Dendritic cell treated with granulocyte-macrophage colony-stimulating factor and Interleukin-4, amounts not matched to agents 40 ng/mL and 50 ng/mL, for 4 days (primary cell): ENCODE data around the gene VSIG10.
A peak's percentile ranks its signal among the peaks of the same experiment; 100 is the strongest.

Experiments
- H3K27ac Mint-ChIP-seq: one replicate; pipeline ENCODE4 v1.8.0; 2022; ENCODE audit warnings: mild to moderate bottlenecking, mixed read lengths
- H3K27me3 Mint-ChIP-seq: one replicate; pipeline ENCODE4 v1.8.0; 2022; ENCODE audit warnings: mild to moderate bottlenecking, mixed read lengths
- H3K36me3 Mint-ChIP-seq: one replicate; pipeline ENCODE4 v1.8.0; 2022; ENCODE audit warnings: low read depth, mixed read lengths
- H3K4me1 Mint-ChIP-seq: one replicate; pipeline ENCODE4 v1.8.0; 2022; ENCODE audit warnings: low read depth, mixed read lengths
- H3K4me3 Mint-ChIP-seq: one replicate; pipeline ENCODE4 v1.8.0; 2022; ENCODE audit warnings: mild to moderate bottlenecking, moderate library complexity, mixed read lengths
- H3K9me3 Mint-ChIP-seq: one replicate; pipeline ENCODE4 v1.8.0; 2022; ENCODE audit warnings: mixed read lengths
- intact Hi-C: fragments of 100-400 bp; cut with micrococcal nuclease; formaldehyde crosslinking; loops from one replicate; pipeline ENCODE4 v1.15.0; 2022

The VSIG10 gene

DNA sequence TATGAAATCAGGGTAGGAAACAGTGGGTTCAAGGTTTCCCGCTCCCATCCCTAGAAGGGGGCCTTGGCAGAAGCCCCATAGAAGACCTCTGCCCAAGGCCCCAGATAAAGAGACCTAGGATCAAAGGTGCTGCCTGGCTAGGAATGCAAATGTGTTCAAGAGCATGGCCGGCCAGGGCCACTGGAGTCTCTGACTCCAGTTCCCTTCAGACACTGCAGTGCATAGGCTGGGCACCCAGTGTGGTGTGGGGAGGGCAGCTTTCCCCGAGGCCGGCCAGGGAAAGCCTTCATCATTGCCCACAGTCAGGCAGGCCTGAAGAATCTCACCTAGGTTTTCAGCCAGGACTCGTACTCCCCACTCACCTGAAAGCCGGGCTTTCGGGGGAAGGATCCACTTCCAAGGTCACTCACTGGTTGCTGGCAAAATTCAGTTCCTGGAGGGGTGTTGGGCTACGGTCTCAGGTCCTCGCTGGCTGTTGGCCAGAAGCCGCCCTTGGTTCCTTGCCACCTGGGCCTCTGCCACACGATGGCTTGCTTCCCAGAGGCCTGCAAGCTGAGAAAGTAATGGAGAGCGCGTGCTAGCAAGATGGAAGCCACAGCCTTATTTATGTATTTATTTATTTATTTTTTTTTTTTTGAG lies 22.4 kb upstream of the VSIG10 start:
- intact Hi-C loops: no loop called here
- no peak overlapping the region for H3K4me3 Mint-ChIP-seq

DNA sequence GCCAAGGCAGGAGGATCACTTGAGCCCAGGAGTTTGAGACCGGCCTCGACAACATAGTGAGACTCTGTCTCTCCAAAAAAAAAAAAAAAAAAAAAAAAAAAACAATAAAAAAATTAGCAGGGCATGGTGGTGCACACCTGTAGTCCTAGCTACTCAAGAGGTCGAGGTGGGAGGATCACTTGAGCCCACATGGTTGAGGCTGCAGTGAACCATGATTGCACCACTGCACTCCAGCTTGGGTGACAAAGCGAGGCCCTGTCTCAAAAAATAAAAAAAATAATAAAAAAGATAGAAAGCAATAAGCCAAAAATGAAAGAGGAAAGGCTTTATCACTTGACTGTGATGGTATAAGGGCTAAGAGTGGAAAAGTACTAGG lies 21.9 kb upstream of the VSIG10 start:
- Mint-ChIP-seq H3K4me1 (peaks cover 2% of the 10 kb centered on the region), H3K36me3 (no peaks in the 10 kb centered on the region), H3K9me3 (no peaks in the 10 kb centered on the region), H3K27me3 (no peaks in the 10 kb centered on the region), H3K4me3 (no peak overlapping the region), H3K27ac (no peak overlapping the region)
- intact Hi-C loops: no loop called here

More for the DNA sequence above, 22.4 kb upstream of the VSIG10 start:
- no peak overlapping the region for H3K27ac Mint-ChIP-seq
- H3K27me3 Mint-ChIP-seq: no peaks in the 10 kb centered on the region
- H3K36me3 Mint-ChIP-seq: no peaks in the 10 kb centered on the region
- H3K4me1 Mint-ChIP-seq: no peaks in the 10 kb centered on the region
- H3K9me3 Mint-ChIP-seq: no peaks in the 10 kb centered on the region

DNA sequence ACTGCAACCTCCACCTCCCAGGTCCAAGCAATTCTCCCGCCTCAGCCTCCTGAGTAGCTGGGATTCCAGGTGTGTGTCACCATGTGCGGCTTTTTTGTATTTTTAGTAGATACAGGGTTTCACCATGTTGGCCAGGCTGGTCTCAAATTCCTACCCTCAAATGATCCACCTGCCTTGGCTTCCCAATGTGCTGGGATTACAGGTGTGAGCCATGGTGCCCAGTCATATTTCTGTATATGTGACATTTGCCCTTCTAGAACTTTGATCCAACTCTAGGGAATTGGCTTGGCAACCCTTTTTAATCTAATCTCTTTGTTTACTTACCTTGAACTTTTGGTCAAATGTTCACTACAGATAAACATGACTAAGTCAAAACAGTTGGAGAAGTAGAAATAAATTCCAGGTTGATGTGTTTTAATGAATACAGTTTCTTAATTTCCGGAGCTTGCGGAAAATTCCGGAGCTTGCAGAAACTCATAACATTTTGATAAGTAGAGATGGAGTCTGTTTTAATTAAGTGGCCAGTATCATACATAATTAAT lies 20.6 kb upstream of the VSIG10 start:
- H3K27ac Mint-ChIP-seq: no peak overlapping the region
- no peaks in the 10 kb centered on the region for H3K36me3 Mint-ChIP-seq
- H3K27me3 Mint-ChIP-seq: no peaks in the 10 kb centered on the region
- peaks cover 7% of the 10 kb centered on the region for H3K4me1 Mint-ChIP-seq
- no peaks in the 10 kb centered on the region for H3K9me3 Mint-ChIP-seq
- no peak overlapping the region for H3K4me3 Mint-ChIP-seq
- intact Hi-C loops: no loop called here

DNA sequence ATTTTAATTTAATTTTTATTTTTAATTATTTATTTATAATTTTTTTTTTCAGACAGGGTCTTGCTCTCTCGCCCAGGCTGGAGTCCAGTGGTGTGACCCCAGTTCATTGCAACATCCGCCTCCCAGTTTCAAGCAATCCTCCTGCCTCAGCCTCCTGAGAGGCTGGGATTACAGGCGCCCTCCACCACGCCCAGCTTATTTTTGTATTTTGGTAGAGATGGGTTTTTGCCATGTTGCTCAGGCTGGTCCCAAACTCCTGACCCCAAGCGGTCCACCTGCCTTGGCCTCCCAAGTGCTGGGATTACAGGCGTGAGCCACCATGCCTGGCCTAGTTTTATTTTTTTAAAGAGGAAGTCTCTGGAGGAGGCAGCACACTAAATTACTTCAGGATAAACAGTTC lies 18.5 kb upstream of the VSIG10 start:
- H3K27ac Mint-ChIP-seq: no peak overlapping the region
- no peaks in the 10 kb centered on the region for H3K36me3 Mint-ChIP-seq
- no peaks in the 10 kb centered on the region for H3K27me3 Mint-ChIP-seq
- intact Hi-C loops: no loop called here
- no peak overlapping the region for H3K4me3 Mint-ChIP-seq
- no peaks in the 10 kb centered on the region for H3K9me3 Mint-ChIP-seq
- H3K4me1 Mint-ChIP-seq: peaks cover 7% of the 10 kb centered on the region

DNA sequence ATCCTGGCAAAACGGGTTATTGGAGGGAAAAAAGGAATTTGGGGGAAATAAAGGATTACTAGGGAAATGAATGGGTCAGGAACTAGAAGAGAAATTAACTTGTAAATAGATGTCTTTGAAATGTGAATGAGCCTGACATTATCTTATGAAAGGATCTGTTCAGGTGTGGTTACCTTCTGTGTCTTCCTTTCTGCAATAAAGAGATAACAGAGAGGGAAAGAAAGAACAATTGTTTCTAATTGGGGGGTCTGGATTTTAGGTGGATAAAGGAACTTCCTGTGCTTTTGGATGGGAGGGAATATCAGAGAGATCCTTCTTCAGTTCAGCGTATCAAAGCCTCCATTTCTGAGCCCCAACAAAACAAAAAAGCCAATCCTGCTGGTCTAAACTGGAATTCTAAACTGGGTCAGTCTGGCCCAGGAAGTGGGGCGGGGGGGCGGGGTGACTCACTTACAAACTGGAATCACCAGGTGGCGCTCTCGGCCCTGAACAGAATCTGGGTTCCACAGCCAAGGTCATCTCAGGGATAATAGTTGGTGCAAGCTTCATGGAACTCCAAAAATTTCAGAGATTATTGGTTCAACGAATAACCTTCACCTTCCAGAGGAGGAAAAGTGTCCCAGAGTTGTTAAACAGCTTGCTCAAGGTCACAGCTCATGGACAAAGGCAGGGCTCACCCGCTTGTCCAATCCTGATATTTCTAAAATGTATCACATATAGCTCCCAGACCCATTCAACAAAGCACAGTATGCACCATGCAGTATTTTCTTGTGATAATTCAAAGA lies 17.0 kb upstream of the VSIG10 start:
- intact Hi-C loops: loop anchor here (2.0 kb wide), 1 partner anchor 256 kb away; the partner anchor contains the start of gene SUDS3
- H3K4me1 Mint-ChIP-seq: peaks cover 7% of the 10 kb centered on the region
- H3K4me3 Mint-ChIP-seq: no peak overlapping the region
- no peaks in the 10 kb centered on the region for H3K27me3 Mint-ChIP-seq
- peak overlapping the region; percentile 41 for H3K27ac Mint-ChIP-seq
- H3K9me3 Mint-ChIP-seq: no peaks in the 10 kb centered on the region
- H3K36me3 Mint-ChIP-seq: no peaks in the 10 kb centered on the region

DNA sequence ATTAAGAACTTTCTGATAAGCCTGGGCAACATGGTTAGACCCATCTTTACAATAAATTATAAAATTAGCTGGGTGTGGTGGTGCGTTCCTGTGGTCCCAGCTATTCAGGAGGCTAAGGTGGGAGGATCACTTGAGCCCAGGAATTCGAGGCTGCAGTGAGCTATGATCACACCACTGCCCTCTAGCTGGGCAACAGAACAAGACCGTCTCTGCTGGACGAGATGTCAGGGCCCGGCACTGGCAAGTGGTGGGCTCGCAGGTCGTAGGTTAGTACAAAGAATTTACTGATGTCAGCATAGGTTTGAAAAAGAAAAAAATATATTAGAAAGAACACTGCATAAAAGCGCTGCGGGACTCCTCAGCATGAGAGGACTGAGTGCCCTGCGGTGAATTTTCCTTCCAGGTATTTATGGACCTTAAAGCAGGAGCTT lies 15.7 kb upstream of the VSIG10 start:
- no peaks in the 10 kb centered on the region for H3K9me3 Mint-ChIP-seq
- no peak overlapping the region for H3K4me3 Mint-ChIP-seq
- H3K27me3 Mint-ChIP-seq: no peaks in the 10 kb centered on the region
- H3K27ac Mint-ChIP-seq: no peak overlapping the region
- no peaks in the 10 kb centered on the region for H3K36me3 Mint-ChIP-seq
- intact Hi-C loops: no loop called here
- H3K4me1 Mint-ChIP-seq: peaks cover 7% of the 10 kb centered on the region

DNA sequence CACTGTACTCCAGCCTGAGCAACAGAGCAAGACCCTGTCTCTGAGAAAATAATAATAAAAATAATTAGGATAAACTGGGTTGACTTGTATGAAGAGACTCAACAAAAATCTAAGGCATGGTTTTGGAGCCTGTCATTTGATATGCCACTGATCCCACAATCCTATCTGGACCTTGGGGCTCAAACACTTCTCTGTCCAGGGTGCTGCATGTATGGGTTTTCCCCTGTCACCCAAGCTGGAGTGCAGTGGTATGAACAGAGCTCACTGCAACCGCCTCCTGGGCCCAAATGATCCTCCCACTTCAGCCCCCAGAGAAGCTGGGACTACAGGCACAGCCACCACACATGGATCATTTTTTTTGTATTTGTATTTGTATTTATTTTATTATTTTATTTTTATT lies 5.3 kb upstream of the VSIG10 start:
- Mint-ChIP-seq H3K4me3 (no peak overlapping the region), H3K36me3 (no peaks in the 10 kb centered on the region), H3K4me1 (peaks cover 6% of the 10 kb centered on the region), H3K27ac (no peak overlapping the region), H3K27me3 (no peaks in the 10 kb centered on the region), H3K9me3 (no peaks in the 10 kb centered on the region)
- intact Hi-C loops: no loop called here

DNA sequence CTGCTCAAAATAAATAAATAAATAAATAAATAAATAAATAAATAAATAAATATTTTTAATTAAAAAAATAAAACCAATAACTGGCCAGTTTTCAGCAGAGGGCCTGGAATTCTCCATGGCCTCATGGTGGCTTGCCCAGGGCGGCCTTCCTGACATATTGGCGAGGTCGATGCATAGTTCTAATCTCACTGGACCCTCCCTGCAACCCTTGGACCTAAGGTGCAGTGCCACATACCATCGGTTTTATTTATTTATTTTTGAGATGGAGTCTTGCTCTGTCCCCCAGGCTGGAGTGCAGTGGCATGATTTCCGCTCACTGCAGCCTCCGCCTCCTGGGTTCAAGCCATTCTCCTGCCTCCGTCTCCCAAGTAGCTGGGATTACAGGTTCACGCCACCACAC lies 3.9 kb upstream of the VSIG10 start:
- Mint-ChIP-seq H3K9me3 (no peaks in the 10 kb centered on the region), H3K4me3 (no peak overlapping the region), H3K27me3 (peaks cover 6% of the 10 kb centered on the region), H3K4me1 (peaks cover 12% of the 10 kb centered on the region), H3K27ac (no peak overlapping the region), H3K36me3 (peaks cover 7% of the 10 kb centered on the region)
- intact Hi-C loops: no loop called here

DNA sequence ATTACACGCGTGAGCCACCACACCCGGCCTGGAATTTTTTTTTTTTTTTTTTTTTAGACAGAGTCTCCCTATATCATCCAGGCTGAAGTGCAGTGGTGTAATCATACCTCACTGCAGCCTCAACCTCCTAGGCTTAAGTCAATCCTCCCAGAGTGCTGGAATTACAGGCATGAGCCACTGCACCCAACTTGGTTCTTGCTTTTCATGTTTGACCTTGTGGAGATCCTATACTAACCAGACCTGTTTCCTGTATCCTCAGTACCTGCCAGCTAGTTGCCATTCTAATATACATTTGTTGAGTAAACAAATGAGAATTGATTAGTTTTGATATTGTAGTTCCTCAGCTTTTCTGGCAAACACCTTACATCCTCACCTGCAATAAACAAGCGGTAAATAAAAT lies 3.2 kb upstream of the VSIG10 start:
- no peak overlapping the region for H3K27ac Mint-ChIP-seq
- no peaks in the 10 kb centered on the region for H3K9me3 Mint-ChIP-seq
- intact Hi-C loops: no loop called here
- H3K4me1 Mint-ChIP-seq: peaks cover 19% of the 10 kb centered on the region
- peaks cover 7% of the 10 kb centered on the region for H3K36me3 Mint-ChIP-seq
- H3K4me3 Mint-ChIP-seq: no peak overlapping the region
- peaks cover 8% of the 10 kb centered on the region for H3K27me3 Mint-ChIP-seq

DNA sequence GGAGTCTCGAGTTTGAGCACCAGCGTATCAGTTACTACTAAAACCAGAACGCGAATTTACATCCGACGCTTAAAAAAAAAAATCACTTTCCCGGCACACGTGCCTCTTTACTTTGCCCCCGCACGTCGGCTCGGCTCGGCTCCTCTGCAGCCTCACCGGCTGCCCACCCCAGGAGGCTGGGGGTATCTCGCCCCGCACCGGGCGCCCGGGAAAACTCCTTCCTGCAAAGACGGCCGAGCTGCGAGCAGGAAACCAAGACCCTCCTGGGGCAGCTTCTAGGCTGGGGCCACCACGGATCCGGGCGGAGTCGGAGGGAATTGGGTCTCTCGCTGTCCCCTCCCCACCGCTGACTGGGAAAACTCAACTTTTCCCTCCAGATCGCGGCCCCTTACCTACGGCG lies 610 bp downstream of the VSIG10 start:
- Mint-ChIP-seq H3K27me3 (peaks cover 8% of the 10 kb centered on the region), H3K36me3 (peaks cover 7% of the 10 kb centered on the region), H3K4me3 (peak overlapping the region; percentile 89), H3K9me3 (no peaks in the 10 kb centered on the region), H3K4me1 (peaks cover 23% of the 10 kb centered on the region), H3K27ac (peak overlapping the region; percentile 72)
- intact Hi-C loops: loop anchor here (5.0 kb wide), 1 partner anchor 41 kb away; the partner anchor contains the start of gene WSB2

DNA sequence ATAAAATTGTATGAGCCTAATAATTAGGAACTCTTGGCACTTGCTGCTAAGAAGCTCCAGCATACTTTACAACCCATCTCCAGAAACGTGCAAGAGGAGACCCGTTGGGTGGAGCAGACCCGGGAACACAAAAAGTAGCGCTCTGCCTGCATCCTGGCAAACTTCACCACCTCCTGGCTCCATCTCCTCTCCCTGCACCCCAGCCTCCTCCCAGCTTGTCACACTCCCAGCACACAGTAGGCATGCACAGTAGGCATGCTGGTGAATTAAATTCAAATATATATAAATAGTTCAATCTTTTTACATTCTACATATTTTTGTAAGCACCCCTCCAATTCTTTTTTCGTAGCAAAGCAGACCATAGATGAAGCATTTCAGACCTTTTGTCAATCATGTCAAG lies 1.2 kb downstream of the VSIG10 start:
- intact Hi-C loops: loop anchor here (5.0 kb wide), 1 partner anchor 40 kb away; the partner anchor contains the start of gene WSB2
- Mint-ChIP-seq H3K9me3 (no peaks in the 10 kb centered on the region), H3K4me1 (peaks cover 25% of the 10 kb centered on the region), H3K27ac (peak overlapping the region; percentile 72), H3K36me3 (peaks cover 7% of the 10 kb centered on the region), H3K27me3 (peaks cover 8% of the 10 kb centered on the region), H3K4me3 (peak overlapping the region; percentile 89)

DNA sequence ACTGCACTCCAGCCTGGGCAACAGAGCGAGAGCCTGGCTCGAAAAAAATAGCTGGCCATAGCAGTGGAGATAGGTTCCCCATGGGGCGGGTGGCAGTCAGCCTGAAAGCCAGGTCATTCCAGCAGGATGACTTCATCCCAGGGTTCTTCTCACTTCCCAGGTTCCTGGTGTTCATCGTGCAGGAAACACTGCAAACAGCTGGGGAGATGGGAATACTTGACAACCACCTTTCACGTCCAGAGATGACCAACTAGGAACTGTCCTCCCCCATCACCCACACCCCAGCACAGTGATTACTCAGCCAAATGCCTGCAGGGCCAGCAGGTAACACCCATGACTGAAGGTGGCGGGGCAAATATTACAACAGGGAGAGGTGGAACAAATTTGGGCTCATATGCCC lies 1.7 kb downstream of the VSIG10 start:
- Mint-ChIP-seq H3K4me3 (no peak overlapping the region), H3K27ac (no peak overlapping the region), H3K36me3 (peaks cover 7% of the 10 kb centered on the region), H3K27me3 (peaks cover 8% of the 10 kb centered on the region), H3K9me3 (no peaks in the 10 kb centered on the region), H3K4me1 (peaks cover 25% of the 10 kb centered on the region)
- intact Hi-C loops: loop anchor here (5.0 kb wide), 1 partner anchor 40 kb away; the partner anchor contains the start of gene WSB2

DNA sequence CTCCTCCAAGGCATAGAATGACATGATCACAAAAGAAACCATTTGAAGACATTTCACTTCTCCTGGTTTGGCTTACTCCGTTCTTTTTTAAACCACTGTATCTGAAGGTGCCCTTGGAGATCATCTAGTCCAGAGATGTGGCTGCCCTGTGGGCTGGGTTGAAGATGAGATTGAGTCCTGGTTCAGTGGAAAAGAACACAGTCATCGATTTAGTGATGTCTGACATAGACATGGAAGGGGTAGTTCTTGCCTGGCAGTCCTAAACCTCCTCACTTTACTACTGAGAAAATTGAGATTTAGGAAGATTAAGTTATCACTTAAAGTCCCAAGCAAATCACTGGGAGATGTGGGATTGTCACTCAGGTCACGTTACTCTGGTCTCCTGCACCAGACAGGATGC lies 2.8 kb downstream of the VSIG10 start:
- peaks cover 7% of the 10 kb centered on the region for H3K36me3 Mint-ChIP-seq
- peaks cover 8% of the 10 kb centered on the region for H3K27me3 Mint-ChIP-seq
- H3K27ac Mint-ChIP-seq: no peak overlapping the region
- peaks cover 25% of the 10 kb centered on the region for H3K4me1 Mint-ChIP-seq
- intact Hi-C loops: loop anchor here (5.0 kb wide), 1 partner anchor 39 kb away; the partner anchor contains the start of gene WSB2
- no peaks in the 10 kb centered on the region for H3K9me3 Mint-ChIP-seq
- H3K4me3 Mint-ChIP-seq: no peak overlapping the region

DNA sequence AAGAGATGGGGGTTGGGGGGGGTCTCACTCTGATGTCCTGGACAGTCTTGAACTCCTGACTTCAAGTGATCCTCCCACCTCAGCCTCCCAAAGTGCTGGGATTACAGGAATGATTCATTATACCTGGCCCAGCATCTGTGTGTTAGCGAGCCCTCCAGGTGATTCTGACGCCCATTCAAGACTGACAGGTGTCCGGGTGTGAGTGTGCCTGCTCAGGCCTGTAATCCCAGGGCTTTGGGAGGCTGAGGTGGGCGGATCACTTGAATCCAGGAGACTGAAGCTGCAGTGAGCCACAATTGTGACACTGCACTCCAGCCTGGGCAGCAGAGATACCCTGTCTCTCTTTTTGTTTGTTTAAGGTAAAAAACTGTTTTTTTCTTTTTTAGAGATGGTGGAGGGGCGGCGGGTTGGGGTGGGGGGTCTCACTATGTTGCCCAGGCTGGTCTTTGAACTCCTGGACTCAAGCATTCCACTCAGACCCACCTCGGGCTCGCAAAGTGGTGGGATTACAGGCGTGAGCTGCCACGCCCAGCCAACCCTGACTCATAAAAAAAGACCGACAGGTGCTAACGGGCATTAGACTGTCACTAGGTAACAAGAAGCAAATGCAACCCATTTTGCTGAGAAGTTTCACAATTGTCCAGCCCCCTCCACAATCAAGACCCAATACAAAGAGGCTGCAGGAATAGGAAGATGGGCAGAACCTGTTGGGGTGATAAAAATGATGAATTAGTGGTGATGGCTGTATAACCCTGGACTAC lies 4.7 kb downstream of the VSIG10 start:
- Mint-ChIP-seq H3K27me3 (peaks cover 8% of the 10 kb centered on the region), H3K4me1 (peaks cover 19% of the 10 kb centered on the region), H3K9me3 (no peaks in the 10 kb centered on the region), H3K4me3 (no peak overlapping the region), H3K36me3 (peaks cover 15% of the 10 kb centered on the region), H3K27ac (no peak overlapping the region)
- intact Hi-C loops: no loop called here
